ENCODE data around the gene PDE4D.

The PDE4D gene

GRCh38 chr5:59207401-59207800 lies 686.1 kb downstream of the PDE4D start:
- TF ChIP-seq CTCF (IDR thresholded peaks at IDR 0.05; ENCODE audit: extremely low read depth, missing control alignments): no peak
- DNase-seq (ENCODE audit: low spot score): no peak

GRCh38 chr5:59206132-59206581 lies 687.4 kb downstream of the PDE4D start:
- no peak for DNase-seq (ENCODE audit: low spot score)
- no peak for TF ChIP-seq CTCF (IDR thresholded peaks at IDR 0.05; ENCODE audit: extremely low read depth, missing control alignments)

GRCh38 chr5:59204114-59204897 lies 689.2 kb downstream of the PDE4D start:
- DNase-seq (ENCODE audit: low spot score): no peak
- no peak for TF ChIP-seq CTCF (IDR thresholded peaks at IDR 0.05; ENCODE audit: extremely low read depth, missing control alignments)

GRCh38 chr5:59199868-59200267 lies 693.7 kb downstream of the PDE4D start:
- no peak for TF ChIP-seq CTCF (IDR thresholded peaks at IDR 0.05; ENCODE audit: extremely low read depth, missing control alignments)
- DNase-seq (ENCODE audit: low spot score): no peak

GRCh38 chr5:59198832-59199231 lies 694.7 kb downstream of the PDE4D start:
- TF ChIP-seq CTCF (IDR thresholded peaks at IDR 0.05; ENCODE audit: extremely low read depth, missing control alignments): no peak

GRCh38 chr5:59198365-59198764 lies 695.2 kb downstream of the PDE4D start:
- TF ChIP-seq CTCF (IDR thresholded peaks at IDR 0.05; ENCODE audit: extremely low read depth, missing control alignments): no peak
- no peak for DNase-seq (ENCODE audit: low spot score)

More at GRCh38 chr5:59198832-59199231, 694.7 kb downstream of the PDE4D start:
- DNase-seq (ENCODE audit: low spot score): no peak

- no peak for TF ChIP-seq CTCF (IDR thresholded peaks at IDR 0.05; ENCODE audit: extremely low read depth, missing control alignments)
- DNase-seq (ENCODE audit: low spot score): no peak
Observed at GRCh38 chr5:59197911-59198310, 695.6 kb downstream of the PDE4D start.

Data from GM20000 (cell line).